HG03095 (cell line): ENCODE results near the gene IGFBP1.

Source experiments
- ATAC-seq: cut with Tn5 transposase; IDR thresholded peaks from one replicate; pipeline ENCODE4 v1.9.1; 2021; ENCODE audit warnings: moderate library complexity; ENCODE audit not compliant: unreplicated experiment

Gene IGFBP1

GRCh38 chr7:45880433-45880860 is 7.8 kb upstream of the IGFBP1 start:
- ATAC-seq, result no peak

- ATAC-seq, result no peak
These were observed 7.0 kb upstream of the IGFBP1 start for GRCh38 chr7:45881280-45881758.

GRCh38 chr7:45881759-45882464 is 6.4 kb upstream of the IGFBP1 start:
- ATAC-seq, result no peak

GRCh38 chr7:45882465-45882810 is 5.8 kb upstream of the IGFBP1 start:
- no peak for ATAC-seq

GRCh38 chr7:45884136-45884535 is 4.2 kb upstream of the IGFBP1 start:
- ATAC-seq, result no peak

GRCh38 chr7:45885264-45885882 is 2.9 kb upstream of the IGFBP1 start:
- no peak for ATAC-seq

GRCh38 chr7:45886931-45887667 is 1.2 kb upstream of the IGFBP1 start:
- no peak for ATAC-seq

- ATAC-seq, result no peak
These were observed 692 bp downstream of the IGFBP1 start for GRCh38 chr7:45888993-45889366.

GRCh38 chr7:45889367-45890067 is 1.2 kb downstream of the IGFBP1 start:
- ATAC-seq, result no peak

- no peak for ATAC-seq
These were observed 2.0 kb downstream of the IGFBP1 start for GRCh38 chr7:45890125-45890901.

GRCh38 chr7:45890902-45891461 is 2.7 kb downstream of the IGFBP1 start:
- ATAC-seq, result no peak

- no peak for ATAC-seq
These were observed 3.4 kb downstream of the IGFBP1 start for GRCh38 chr7:45891462-45892402.

GRCh38 chr7:45892407-45893035 is 4.2 kb downstream of the IGFBP1 start:
- ATAC-seq, result no peak

GRCh38 chr7:45893374-45893995 is 5.2 kb downstream of the IGFBP1 start:
- ATAC-seq, result no peak

- no peak for ATAC-seq
These were observed 5.8 kb downstream of the IGFBP1 start for GRCh38 chr7:45893996-45894664.

- ATAC-seq, result no peak
These were observed 6.4 kb downstream of the IGFBP1 start for GRCh38 chr7:45894665-45895062.

GRCh38 chr7:45897042-45897690 is 8.9 kb downstream of the IGFBP1 start:
- ATAC-seq, result no peak
